Hematopoietic multipotent progenitor cell treated with erythropoietin and hydrocortisone succinate and interleukin-3 and kit ligand, for 6 days (in vitro differentiated cells): Measurements from ENCODE around the gene DOCK1.
"Not testable (repeated sequence)": the region's sequence is repeated elsewhere in the genome, so short reads cannot be mapped to it uniquely, and the experiment has no call there.

ENCODE experiments used
- DNase-seq: peaks from one replicate; pipeline ENCODE4 v3.0.0-alpha.2; 2015

The DOCK1 gene

DNA sequence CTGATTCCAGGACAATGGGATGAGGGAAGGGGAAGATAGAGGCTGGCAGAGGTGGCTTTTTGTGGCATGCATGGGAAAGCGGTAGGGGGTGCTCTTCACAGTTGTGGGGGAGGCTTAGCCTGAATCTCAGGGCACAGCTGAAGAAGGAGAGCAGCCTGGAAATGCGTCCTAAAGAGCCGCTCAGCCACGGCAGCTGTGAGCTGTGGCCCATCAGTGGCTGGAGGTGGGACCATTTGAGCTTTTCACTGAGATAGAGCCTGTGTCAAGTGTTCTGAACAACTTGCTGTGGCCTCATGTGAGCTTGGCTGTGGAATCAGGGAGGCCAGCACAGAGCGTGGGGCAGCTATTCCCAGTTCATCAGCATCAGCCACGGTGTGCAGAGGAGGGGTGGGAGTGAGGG lies 391.5 kb downstream of the DOCK1 start:
- no peak for DNase-seq

DNA sequence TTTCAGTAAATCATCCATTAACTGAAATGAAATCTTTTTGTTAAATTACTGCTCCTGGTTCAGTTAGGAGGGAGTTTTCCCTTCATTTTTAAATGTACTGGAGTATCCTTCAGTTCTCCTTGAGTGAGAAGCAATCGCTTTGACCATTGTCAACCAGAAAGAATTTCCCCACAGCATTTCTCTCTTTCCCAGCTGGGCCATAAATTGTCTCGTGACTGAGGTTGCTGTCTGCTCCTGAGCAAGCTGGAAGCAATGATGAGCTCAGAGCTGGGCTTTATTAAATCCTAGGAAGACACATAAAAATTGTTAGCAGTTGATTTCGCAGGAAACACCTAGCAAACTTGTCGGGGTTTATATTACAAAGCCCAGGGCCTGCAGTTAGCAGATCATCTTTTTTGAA lies 393.2 kb downstream of the DOCK1 start:
- DNase-seq: no peak

DNA sequence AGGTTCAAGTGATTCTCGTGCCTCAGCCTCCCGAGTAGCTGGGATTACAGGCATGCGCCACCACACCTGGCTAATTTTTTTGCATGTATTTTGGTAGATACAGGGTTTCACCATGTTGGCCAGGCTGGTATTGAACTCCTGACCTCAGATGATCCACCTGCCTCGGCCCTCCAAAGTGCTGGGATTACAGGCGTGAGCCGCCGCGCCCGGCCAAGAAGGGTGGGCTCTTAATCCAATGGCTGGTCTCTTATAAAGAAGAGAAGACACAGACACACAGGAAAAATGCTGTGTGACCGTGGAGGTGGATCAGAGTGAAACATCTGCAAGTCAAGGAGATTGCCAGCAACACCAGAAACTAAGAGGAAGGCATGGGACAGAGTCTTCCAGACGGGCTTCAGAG lies 394.0 kb downstream of the DOCK1 start:
- DNase-seq: not testable (repeated sequence)

DNA sequence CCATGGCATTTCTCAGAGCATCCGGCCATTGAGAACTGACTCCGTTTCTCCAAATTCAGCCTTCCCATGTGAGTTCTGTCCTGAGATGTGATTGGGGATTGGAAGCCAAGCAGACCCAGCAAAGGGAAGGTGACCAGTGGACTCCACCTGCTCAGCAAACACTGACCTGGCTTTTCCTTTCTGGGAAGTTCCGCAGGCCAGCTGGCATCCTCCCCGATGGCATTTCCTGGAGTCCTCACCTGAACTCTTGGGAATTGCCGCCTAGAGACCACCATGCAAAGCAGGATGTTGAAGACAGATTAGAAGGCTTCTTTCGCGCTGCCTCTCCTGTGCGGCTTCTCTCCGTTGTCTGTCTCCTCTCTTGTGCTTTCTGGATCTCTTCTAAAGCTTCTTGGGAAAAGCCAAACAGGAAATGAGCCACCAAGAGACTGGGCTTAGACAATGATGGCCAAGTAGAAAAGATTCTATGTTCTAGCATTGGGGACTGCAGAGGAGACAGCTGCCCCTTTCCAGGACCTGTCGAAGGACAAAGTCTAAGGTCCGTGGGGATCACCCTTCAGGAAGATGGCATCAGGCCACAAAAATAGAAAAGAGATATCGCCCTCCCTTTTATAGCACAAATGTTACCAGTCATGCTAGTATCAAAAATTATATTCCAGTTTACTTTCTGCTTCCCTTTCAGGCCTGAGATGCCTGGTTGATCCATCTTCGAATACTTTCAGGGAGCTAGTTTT lies 394.9 kb downstream of the DOCK1 start:
- DNase-seq: no peak

DNA sequence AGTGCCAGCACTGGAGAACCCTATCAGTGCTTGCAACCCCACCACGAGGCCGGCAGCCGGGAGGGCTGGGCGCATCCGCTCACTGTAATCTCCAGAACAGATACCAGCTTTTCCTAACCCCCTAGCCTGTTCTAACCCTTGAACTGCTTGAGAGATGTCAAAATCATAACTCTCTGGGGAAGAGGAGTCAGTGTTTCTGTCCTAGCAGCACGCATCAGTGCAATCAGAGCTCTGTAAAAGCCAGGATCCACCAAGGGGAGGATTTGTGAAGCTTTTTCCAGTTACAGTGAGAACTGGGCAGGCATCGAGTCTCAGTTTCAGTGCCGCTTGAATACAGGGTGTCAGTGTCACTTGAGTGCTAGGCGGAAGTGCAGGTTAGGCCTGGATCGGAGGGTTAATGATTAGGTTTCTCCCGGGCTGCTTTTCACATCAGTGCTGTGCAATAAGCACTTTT lies 395.7 kb downstream of the DOCK1 start:
- DNase-seq: no peak

DNA sequence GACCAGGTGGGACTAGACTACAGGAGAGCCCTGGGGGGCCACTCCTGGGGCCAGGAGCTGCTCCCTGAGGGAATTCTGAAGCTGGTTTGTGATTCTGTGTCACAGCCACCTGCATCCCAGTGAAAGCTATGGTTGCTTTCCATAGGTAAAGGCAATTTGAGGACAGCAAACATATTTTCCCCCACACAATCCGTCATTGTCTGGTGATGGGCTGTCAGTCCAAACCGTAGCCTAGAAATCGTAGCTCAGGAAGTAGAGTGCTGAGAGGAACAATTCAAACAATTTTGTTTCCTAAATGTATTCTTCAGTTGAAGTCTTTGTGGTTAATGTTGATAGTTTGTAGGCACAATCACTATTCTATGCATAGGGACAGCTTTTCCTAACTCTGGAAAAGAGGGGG lies 397.1 kb downstream of the DOCK1 start:
- no peak for DNase-seq

DNA sequence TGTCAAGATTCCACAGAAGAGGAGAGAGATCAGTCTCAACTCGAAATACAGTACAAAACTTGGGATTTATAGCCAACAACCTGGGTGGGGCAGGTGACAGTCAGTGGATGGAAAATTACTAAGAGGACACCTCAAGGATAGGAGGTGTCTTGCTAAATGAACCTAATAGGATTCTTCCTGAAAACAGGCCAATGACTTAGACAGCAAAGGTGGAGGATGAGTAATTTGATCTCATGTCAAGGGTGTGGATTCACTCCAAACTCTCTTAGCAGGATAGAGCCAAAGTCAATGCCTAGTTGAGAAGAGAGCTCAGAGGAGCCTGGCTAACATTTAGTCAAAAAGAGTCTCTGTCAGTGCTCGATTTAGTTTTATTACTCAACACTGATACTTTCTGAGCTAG lies 397.9 kb downstream of the DOCK1 start:
- no peak for DNase-seq

DNA sequence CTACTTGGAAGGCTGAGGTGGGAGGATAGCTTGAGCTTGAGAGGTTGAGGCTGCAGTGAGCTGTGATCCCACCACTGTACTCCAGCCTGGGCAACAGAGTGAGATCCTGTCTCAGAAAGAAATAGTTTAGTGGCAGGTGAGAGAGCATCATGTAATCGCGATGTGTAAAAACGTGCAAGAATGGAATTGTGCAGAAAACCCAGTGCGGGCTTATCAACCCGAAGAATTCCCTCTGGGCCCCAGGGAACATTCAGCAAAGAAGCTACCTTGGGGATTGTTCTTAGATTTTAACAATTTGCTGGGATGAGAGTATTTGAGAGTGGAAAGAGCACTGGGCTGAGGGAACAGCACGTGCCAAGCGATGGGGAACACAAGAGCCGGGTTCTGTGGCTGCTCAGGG lies 398.5 kb downstream of the DOCK1 start:
- no peak for DNase-seq

DNA sequence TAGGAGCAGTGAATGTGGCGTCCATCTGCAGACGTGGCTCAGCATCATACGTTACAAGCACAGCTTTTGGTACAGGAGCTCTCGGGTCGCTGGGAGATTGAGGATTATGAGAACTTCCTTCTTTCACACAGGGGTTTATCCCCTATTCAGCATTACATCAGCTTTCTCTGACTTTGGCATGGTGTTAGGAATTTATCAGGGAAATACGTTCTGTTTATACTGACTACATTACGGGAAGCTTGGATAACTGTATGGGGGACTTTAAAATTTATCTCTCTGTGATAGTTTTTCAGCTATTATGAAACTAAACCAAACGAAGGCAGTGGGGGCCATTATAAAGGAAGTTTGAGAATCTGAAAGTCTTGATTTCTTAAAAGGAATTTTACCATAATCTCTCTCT lies 401.3 kb downstream of the DOCK1 start:
- no peak for DNase-seq

DNA sequence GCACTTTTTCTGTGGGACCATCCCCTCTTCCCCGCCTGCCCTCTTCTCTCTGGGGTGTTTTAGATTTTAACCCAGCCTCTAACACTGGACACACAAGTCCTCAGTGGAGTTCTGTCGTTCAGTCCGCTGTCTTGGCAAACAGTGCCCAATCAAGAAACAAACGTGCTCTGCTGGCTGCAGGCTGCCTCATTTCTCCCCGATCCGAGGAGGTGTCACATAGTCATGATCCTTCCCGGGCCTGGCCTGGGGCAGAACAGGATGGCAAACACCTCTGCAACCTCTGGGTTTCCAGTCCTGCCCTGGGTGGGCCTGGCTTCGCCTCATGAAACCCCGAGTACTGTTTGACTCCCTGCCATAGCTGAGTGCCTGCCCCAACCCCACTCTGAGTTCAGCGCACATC lies 402.1 kb downstream of the DOCK1 start:
- DNase-seq: no peak

DNA sequence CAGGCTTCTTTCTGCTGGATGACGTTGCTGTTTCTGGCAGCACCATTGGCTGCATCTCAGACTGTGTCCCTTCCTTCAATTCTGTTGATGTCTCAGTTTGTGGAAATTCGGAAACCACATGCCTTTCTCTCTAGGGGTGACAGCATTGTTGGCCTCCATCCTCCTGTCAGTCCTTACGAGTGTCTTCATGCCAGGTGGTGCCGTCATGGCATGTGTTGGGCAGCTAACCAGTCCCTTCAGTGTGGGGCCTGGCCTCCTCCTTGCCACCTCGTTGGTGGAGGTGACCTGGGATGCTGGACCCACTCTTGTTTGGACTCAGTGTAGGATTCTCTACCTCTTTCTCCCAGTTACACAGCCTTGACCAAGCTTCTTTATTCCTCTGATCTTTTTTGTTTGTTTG lies 402.8 kb downstream of the DOCK1 start:
- DNase-seq: no peak

DNA sequence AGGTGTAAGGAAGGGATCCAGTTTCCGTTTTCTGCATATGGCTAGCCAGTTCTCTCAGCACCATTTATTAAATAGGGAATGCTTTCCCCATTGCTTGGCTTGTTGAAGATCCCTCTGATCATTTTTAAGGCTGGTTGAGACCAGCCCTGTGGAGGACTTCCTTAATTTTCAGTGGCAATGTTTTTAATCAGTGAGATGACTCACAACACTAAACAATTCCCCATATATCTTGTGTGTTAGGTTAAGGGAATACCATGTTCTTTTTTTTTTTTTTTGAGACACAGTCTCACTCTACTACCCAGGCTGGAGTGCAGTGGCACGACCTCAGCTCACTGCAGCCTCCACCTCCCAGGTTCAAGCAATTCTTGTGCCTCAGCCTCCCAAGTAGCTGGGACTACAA lies 404.4 kb downstream of the DOCK1 start:
- DNase-seq: not testable (repeated sequence)

DNA sequence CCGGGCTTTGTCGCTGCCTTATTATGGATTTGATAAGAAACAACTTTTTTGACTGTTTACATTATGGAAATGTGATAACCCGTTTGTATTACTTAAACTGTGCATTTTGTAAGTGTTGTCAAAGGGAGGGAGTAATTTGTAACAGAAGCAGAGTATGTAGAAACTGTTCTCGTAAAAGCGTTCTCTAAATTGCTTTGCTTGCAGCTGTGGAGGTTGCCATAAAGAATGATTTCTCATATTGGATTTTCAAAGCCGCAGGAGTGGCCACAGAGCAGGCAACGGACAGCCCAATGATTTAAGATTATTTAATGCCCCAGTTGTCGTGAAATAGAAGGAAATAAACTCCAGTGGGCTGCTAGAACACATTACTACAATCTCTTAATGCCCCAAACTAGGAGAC lies 405.2 kb downstream of the DOCK1 start:
- DNase-seq: no peak

DNA sequence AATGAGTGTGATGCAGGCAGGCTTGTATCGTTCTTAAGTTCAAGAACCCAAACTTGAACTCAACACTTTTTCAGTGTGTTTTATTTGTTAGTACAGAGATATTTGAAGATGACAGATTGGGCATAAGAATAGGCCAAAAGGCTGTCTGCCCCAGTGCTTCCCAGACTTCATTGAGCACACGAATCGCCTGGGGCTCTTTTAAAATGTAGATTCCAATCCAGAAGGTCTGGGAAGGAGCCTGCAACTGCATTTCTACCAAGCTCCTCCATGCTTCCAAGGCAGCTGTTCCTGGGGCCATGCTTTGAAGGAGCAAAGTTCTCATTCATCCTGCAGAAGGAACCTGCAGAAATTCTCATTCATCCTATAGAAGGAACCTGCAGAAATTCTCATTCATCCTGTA lies 405.7 kb downstream of the DOCK1 start:
- DNase-seq: no peak

DNA sequence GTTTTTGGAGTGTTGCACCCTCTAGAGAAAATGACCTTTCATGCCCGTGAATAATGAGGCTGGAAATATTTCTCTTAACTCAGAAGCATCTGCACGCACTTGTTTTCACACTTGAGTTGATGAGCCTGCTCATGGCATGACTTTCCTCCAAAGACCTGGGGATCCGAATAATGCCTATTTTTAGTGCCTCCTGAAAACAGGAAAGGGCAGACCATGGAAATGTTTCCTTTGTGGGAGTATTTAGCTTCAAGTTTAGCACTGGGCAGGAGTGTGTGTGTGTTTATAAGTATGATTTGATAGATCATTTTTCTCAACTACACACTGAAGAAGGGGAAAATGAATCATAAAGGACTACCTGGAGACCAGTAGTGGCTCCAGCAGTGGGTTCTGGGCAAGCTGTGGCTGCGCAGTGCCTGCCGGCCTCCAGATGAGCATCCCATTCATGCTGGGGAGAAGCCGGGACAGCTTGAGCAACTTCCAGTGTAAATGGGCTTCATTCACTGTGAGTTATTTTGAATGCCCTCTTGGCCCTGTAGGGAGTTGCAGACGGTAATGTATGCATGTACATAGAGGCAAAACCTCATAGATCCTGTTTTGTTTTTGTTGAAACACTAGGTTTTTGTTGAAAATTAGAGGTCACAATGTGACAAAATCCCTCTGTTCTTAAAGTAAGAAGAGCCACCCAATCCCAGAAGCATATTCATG lies 408.9 kb downstream of the DOCK1 start:
- no peak for DNase-seq

DNA sequence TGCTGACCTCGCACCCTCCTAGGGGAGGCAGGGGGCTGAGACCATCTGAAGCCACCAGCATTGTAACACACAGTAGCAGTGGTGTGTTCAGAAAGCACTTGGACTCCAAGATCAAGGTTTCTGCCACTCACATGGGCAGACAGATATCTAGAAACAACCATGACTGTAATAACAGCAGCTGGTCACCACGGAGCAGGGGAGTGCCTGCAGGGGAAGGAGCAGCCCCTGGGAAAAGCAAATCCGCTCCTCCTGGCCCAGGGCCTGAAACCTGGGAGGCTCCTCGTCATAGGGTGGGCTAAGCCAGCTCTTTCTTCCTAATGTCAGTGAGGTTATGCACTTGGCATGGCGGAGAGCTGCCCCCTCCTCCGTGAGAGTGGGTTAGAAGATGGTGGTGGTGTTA lies 409.6 kb downstream of the DOCK1 start:
- DNase-seq: no peak

DNA sequence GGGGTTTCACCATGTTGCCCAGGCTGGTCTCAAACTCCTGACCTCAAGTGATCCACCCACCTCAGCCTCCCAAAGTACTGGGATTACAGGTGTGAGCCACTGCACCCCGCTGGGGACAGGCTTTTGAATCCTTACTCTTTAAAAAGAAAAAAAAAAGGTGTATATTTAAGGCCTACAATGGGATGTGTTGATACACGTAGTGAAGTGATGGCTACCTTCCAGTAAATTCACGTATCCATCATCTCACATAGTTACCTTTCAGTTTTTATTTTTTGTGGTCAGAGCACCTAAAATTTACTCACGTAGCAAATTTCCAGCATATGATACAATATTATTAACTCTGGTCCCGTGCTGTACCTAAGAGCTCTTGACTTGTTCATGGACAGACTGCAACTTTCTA lies 410.7 kb downstream of the DOCK1 start:
- no peak for DNase-seq

DNA sequence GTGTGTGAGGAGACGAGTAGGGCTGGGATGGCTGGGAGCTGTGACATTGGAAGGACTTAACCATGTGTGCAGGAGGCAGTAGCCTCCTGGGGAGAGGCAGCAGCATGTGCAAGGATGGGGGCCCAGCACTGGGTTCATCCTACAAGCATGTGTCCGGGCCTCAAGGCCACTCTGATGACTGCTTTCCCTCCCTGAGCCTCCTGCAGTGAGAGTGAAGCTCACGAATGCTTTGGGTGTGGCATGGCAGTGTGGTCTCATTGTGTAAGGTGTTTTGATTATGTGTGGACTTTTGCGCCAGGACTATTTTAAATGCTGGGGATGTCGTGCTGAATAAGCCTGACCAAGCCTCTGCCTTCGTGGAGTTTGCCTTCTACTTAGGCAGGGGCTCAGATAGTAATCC lies 413.2 kb downstream of the DOCK1 start:
- no peak for DNase-seq

DNA sequence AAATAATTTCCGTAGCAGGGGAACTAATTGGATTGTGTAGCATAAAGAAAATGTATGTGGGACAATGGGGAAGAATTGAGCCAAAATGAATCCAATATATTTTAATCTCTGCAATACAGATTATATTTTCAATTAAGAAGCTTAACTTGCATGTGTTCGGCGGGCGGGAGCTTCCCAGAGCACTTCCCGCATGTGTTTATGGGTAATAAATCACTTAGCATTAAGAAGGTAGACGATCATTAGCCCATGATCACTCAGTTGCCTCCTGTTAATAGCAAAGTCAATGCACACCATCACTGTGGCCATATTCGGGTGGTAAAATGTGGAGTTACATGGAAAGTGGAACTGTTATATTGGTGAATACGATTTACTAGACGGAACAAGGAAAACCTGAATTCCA lies 414.0 kb downstream of the DOCK1 start:
- DNase-seq: no peak

DNA sequence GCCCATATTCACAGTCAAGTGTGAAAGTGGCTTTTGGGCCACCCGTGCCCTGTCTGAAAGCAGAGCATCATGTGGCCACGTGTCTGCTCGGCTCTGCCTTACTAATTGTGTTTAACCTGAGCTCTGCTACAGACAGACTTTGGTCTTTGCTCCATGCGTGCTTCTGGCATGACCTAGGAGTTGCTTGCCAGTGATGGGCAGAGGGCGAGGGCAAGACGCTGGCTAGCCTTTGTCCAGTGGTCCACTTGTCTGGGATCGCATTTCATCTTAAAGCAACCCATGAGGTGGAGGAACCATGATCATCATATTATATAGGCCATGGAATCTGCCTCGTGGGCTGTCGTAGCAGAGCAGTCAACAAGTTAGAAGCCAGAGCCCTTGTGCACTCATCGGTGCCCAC lies 414.5 kb downstream of the DOCK1 start:
- no peak for DNase-seq

DNA sequence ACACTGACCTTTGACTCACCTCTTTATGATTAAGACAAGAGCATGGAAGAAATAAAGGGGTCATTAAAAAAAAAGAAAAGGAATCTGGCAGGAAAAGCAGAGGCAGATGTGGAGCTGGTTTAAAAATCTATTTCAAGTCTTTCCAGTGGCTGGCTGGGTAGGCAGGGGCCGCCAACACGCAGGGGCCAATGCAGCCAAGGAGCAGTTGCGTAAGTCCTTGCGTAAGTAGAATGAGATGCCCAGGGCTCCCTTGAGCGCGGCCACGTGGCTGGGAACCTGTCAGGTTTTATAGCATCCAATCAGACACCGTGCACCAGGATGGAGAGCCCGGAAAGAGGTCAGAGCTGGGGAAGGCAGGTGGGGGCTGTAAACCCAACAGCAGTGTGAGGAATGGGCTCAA lies 414.9 kb downstream of the DOCK1 start:
- DNase-seq: no peak

DNA sequence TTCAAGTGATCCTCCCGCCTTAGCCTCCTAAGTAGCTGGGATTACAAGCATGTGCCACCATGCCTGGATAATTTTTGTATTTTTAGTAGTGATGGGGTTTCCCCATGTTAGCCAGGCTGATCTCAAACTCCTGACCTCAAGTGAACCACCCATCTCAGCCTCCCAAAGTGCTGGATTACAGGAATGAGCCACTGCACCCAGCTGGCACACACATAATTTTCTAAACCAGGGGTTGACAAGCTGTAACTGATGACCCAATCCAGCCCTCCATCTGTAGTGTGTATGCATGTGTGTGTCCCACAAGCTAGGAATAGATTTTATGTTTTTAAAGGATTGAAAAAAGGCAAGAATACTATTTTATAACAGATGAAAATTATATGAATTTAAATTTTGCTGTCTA lies 417.1 kb downstream of the DOCK1 start:
- DNase-seq: no peak

DNA sequence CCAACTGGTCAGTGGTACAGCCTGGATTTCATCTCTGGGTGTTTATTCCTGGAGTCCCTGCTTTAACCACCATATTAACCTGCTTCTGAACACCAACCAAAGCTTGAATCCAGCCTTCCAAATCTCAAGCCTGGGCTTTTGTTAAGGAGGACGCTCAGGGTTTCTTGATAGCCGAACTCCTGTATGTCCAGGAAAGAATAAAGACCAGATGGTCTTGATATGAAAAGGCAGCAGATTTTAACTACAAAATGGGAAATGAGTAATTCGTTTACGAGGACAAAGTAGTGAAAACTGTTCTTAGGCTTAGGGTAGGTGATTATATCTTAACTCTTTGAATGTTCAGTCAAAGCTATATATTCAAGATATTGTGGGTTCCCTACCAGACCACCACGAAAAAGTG lies 420.3 kb downstream of the DOCK1 start:
- DNase-seq: no peak

DNA sequence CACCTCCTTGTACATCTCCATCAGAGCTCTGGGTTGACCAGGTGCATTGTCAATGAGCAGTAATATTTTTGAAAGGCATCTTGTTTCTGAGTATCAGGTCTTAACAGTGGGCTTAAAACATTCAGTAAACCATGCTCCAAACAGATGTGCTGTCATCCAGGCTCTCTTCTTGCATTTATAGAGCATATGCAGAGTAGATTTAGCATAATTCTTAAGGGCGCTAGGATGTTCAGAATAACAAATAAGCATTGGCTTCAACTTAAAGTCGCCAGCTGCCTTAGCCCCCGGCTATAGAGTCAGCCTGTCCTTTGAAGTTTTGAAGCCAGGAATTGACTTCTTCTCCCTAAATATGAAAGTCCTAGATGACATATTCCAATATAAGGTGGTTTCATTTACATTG lies 421.7 kb downstream of the DOCK1 start:
- no peak for DNase-seq

DNA sequence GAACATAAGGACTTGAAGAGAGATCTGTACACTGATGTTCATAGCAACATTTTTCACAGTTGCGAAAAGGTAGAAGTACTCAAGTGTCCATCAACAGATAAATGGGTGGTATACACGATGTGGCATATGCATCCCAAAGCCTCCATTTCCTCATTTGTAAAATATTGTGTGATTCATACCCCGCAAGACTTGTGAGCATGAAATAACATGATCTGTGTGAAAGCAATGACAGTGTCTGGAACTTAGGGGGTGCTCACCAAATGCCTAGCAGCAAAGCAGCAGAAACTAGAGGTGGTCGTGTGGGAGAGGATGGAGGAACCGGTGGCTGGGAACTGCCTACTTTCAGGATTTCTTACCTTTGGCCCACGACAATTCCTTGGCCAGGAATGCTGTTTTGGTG lies 426.5 kb downstream of the DOCK1 start:
- DNase-seq: no peak
